ENCODE measurements around the gene NINL.

NINL gene

GRCh38 chr20:25460566-25461280 lies 124.6 kb downstream of the NINL start:
- DNase-seq = no peak

- no peak for DNase-seq
These were observed 125.3 kb downstream of the NINL start for GRCh38 chr20:25459916-25460535.

GRCh38 chr20:25459111-25459830 lies 126.1 kb downstream of the NINL start:
- DNase-seq = no peak

- DNase-seq = no peak
These were observed 127.2 kb downstream of the NINL start for GRCh38 chr20:25457886-25458680.

- no peak for DNase-seq
These were observed 131.0 kb downstream of the NINL start for GRCh38 chr20:25454153-25454900.

- DNase-seq = no peak
These were observed 132.1 kb downstream of the NINL start for GRCh38 chr20:25453035-25453810.

- DNase-seq = no peak
These were observed 133.0 kb downstream of the NINL start for GRCh38 chr20:25452333-25452732.

GRCh38 chr20:25447671-25448070 lies 137.7 kb downstream of the NINL start:
- DNase-seq = no peak

- no peak for DNase-seq
These were observed 140.8 kb downstream of the NINL start for GRCh38 chr20:25444556-25444955.

GRCh38 chr20:25439328-25439727 lies 146.0 kb downstream of the NINL start:
- DNase-seq = no peak

- no peak for DNase-seq
These were observed 148.2 kb downstream of the NINL start for GRCh38 chr20:25437153-25437581.

GRCh38 chr20:25424536-25424935 lies 160.8 kb downstream of the NINL start:
- DNase-seq = no peak

- DNase-seq = no peak
These were observed 163.3 kb downstream of the NINL start for GRCh38 chr20:25422032-25422431.

GRCh38 chr20:25421102-25421501 lies 164.2 kb downstream of the NINL start:
- no peak for DNase-seq

- no peak for DNase-seq
These were observed 166.6 kb downstream of the NINL start for GRCh38 chr20:25418776-25419175.

- no peak for DNase-seq
These were observed 176.4 kb downstream of the NINL start for GRCh38 chr20:25408890-25409289.

GRCh38 chr20:25408170-25408547 lies 177.2 kb downstream of the NINL start:
- no peak for DNase-seq

GRCh38 chr20:25407311-25408169 lies 177.8 kb downstream of the NINL start, which contains the start of gene GINS1:
Gene GINS1 (plus strand): TSS chr20:25407673. CDS start chr20:25407821, 148 bp downstream.
- DNase-seq = peak; percentile 75

Data from CD4-positive, alpha-beta T cell treated with Interleukin-4 for 4 hours (primary cell).